Measurements from ENCODE around the gene MSL3B.
"Not testable (repeated sequence)": the region's sequence is repeated elsewhere in the genome, so short reads cannot be mapped to it uniquely, and the experiment has no call there.

The MSL3B gene

GRCh38 chr2:233867993-233868532 is at the start of gene MSL3B:
Gene MSL3B (minus strand): TSS chr2:233868386.
- intact Hi-C loops (cut with DNase I), result no loop called here

DNA sequence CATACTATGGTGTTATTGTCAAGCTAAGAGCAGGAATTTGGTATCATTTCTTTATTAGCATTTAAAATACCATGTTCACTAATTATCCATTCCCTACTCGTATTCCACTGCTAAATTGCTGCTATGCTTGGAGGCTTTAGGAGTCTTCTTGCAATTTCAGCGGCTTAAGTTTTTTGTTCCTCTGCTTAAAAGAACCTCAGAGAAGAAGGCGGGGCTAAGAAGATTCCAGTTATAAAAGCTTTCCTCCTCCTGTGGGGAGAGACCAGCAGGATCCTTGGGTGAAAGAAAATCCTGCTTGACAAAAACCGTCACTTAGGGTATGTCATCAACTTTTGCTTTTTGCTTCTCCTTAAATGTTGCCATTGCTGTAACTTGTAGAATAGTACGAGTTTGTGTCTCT is 48.9 kb upstream of the MSL3B start, which contains the start of gene TRPM8:
TSS of gene TRPM8 (plus strand) at position 258 of the 400 bp plus-strand sequence. CDS start 9,165 bp downstream, outside the sequence.
- no peak for DNase-seq (ENCODE audit: low spot score)
- intact Hi-C loops (cut with DNase I), result no loop called here

More at GRCh38 chr2:233867993-233868532, at the start of gene MSL3B:
- DNase-seq (ENCODE audit: low spot score), result no peak

DNA sequence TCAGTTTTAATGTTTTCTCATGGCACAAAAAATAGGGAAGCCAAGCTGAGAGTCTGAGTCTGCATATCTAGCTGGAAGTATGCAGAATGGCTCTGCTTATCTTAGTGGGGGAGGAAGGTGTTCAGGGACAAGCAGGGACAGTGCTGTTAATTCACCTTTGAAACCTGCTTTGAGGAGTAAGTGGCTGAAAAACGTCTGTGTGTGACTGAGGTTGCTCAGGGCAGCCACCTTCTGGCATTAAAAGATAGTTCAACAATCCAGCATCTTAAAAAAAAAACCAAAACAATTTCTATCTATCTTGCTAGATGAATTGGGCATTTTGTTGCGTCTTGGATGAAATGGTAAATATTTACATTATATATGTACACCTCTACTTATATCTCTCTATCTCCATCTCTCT is 46.9 kb upstream of the MSL3B start:
- intact Hi-C loops (cut with DNase I), result no loop called here

GRCh38 chr2:233912691-233913423 is 44.7 kb upstream of the MSL3B start:
- intact Hi-C loops (cut with DNase I), result no loop called here
- DNase-seq (ENCODE audit: low spot score), result no peak

More for the DNA sequence above, 46.9 kb upstream of the MSL3B start:
- DNase-seq (ENCODE audit: low spot score), result no peak

- DNase-seq (ENCODE audit: low spot score), result no peak
- intact Hi-C loops (cut with DNase I), result no loop called here
Observed at GRCh38 chr2:233907627-233908026, 39.4 kb upstream of the MSL3B start.

DNA sequence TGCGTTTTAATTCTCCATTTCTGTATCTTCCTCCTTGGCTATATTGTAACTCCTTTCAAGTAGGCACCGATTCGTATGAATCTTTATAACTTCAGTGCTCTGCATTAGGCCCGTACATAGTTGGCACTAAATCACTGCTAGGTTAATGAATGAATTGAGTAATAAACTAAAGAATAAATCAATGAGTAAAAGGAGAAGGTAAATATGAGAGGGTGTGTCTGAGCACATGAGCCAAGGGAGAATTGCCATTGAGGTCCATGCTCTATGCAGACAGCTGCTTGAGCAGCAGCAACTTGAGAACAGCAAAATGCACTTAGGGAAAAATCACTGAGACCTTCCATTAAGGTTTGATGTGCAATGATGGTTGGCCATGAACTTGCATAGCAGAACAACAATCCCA is 37.8 kb upstream of the MSL3B start:
- DNase-seq (ENCODE audit: low spot score), result no peak

GRCh38 chr2:233901884-233902283 is 33.7 kb upstream of the MSL3B start:
- intact Hi-C loops (cut with DNase I), result no loop called here
- DNase-seq (ENCODE audit: low spot score), result no peak

More for the DNA sequence above, 37.8 kb upstream of the MSL3B start:
- intact Hi-C loops (cut with DNase I), result no loop called here

DNA sequence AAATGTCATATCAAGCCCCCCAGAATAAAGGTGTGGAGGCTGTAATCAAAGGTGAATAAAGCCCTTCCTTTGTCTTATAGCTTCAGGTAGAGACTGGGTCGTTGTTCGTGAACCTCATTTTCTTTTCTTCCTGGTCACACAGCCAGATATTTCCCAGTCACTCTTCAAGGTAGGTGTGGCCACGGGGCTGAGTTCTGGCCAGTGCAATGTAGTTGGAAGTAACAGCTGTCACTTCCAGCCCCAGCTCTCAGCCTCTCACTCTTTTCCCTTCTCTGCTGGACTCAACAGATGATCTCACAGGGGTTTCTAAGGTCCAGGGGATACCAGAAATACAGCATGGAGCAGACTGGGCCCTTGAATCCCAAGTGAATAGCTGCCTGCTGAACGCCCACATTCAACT is 33.2 kb upstream of the MSL3B start:
- intact Hi-C loops (cut with DNase I), result no loop called here

DNA sequence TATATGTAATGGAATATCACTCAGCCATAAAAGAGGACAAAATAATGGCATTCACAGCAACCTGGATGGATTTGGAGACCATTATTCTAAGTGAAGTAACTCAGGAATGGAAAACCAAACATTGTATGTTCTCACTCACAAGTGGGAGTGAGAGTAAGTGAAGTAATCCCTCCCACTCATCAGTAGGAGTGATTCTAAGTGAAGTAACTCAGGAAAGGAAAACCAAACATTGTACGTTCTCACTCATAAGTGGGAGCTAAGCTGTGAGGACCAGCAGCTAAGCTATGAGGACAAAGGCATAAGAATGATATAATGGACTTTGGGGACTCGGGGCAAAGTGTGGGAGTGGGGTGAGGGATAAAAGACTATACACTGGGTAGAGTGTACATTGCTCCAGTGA is 28.1 kb upstream of the MSL3B start:
- DNase-seq (ENCODE audit: low spot score); intact Hi-C loops (cut with DNase I): not testable (repeated sequence)

More for the DNA sequence above, 33.2 kb upstream of the MSL3B start:
- no peak for DNase-seq (ENCODE audit: low spot score)

GRCh38 chr2:233892793-233893192 is 24.6 kb upstream of the MSL3B start:
- no peak for DNase-seq (ENCODE audit: low spot score)
- intact Hi-C loops (cut with DNase I), result no loop called here

- intact Hi-C loops (cut with DNase I), result no loop called here
Observed at GRCh38 chr2:233882353-233882752, 14.2 kb upstream of the MSL3B start.

DNA sequence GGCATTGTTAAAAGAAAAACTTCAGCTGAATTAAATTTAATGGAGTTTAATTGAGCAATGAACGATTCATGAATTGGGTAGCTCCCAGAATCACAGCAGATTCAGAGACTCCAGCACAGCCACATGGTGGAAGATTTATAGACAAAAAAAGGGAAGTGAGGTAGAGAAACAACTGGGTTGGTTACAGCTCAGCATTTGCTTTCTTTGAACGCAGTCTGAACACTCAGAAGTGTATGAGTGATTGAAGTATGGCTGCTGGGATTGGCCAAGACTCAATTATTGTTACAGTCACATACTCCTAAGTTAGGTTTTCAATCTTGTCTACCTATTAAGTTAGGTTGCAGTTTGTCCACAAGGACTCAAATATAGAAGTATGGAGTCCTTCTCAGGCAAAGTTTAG is 3.9 kb upstream of the MSL3B start:
- DNase-seq (ENCODE audit: low spot score); intact Hi-C loops (cut with DNase I): not testable (repeated sequence)

More at GRCh38 chr2:233882353-233882752, 14.2 kb upstream of the MSL3B start:
- DNase-seq (ENCODE audit: low spot score), result no peak

DNA sequence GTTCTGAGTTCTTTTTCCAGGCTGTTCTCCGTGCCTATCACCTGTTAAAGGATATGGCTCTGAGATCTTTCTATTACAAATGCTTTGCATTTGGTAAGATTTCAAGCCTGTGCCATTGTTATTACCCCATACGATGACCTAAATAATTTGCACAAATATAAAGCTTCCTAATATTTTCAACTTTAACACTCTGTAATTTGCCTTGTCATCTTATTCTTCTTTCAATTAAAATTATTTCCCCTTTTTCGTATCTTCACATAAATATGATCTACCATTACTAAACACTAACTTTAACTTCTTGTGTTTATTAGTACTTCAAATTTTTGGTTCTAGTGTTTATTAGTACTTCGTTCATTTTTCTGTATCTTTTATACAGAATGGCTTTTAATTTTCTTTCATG is 3.2 kb upstream of the MSL3B start:
- DNase-seq (ENCODE audit: low spot score), result no peak
- intact Hi-C loops (cut with DNase I), result no loop called here

DNA sequence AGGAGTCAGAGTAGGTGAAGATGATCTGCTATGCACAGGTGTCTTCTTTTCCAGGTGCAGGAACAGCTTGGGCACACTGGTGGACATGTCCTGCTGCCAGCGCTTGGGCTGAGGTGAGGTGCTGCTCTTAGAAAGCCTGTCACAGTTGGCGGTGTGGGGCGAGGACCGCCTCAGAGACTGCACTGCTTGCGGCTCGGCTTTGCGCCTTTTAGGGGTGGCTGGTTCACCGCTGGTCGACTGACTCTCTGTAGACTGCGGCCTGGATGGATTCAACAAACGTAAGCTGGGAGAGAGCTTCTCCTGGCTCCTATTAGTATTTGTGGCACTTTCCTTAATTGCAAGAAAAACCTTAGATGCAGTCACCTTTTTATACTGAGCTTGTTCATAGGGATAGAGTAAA is 1.7 kb downstream of the MSL3B start:
- intact Hi-C loops (cut with DNase I), result no loop called here
- no peak for DNase-seq (ENCODE audit: low spot score)

- intact Hi-C loops (cut with DNase I), result no loop called here
- DNase-seq (ENCODE audit: low spot score), result no peak
Observed at GRCh38 chr2:233865838-233866237, 2.3 kb downstream of the MSL3B start.

GRCh38 chr2:233862261-233862768 is 5.9 kb downstream of the MSL3B start:
- DNase-seq (ENCODE audit: low spot score), result no peak
- intact Hi-C loops (cut with DNase I), result no loop called here

DNA sequence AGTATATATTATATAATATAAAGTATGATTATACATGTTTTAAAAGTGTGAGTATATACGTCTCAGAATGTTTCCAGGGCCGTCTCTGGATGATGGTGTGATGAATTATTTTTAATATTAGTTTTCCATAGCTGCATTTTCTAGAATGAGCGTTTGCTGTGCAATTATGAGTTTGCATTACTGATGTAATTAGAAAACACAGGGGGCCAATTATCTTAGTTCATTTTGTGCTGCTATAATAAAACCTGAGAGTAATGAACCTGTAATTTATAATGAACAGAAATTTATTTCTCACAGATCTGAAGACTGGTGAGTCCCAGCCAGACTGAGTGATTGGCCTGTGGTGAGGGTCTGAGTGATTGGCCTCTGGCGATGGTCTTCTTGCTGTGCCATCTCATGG is 9.9 kb downstream of the MSL3B start:
- DNase-seq (ENCODE audit: low spot score), result no peak
- intact Hi-C loops (cut with DNase I), result no loop called here

DNA sequence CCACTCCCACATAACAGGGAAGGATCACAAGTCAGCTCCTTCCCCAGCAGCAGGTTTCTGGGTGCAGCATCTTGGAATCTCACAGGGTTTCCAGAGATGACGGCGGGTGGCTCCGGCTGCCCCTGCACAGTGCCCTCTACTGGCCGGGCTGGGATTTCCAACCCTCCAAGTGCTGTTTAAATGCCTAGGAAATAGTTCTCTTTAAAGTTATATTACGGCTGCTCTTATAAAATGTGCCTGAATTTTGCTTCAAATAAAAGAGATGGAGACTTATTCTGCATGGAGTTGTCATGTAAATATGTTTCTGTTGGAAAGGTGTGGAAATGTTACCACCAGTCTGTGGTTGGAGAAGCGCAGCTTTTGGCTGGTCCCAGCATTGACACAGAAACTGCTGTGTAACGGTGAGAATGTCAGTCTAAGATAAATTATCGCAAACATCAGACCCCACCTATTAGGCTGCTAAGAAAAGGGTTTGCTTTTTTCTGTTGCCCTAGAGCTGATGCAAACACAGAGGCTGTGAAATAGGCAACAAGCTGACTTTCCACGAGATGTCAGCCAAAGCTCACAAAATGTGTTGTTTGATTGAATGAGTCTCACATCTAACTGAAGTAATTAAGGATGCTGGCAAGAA is 10.6 kb downstream of the MSL3B start:
- intact Hi-C loops (cut with DNase I), result no loop called here
- no peak for DNase-seq (ENCODE audit: low spot score)

DNA sequence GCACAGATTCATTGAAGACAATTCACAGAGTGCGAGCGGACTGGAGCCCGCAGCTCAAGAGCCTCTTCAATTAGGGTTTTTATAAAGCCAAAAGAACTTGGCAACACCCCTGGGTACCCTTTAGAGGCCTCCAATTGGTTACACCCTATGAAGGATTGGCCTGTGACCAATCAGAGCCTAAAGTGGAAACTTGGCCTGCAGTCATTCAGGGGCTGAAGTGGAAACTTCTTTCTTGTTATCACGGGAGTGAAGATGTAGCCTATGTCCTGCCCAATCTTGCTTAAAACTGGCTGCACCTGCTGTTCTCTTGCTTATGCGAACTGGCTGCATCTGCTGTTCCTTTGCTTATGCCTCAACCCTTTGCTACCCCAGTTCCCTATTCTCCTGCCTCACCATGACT is 12.0 kb downstream of the MSL3B start:
- no peak for DNase-seq (ENCODE audit: low spot score)
- intact Hi-C loops (cut with DNase I), result no loop called here

DNA sequence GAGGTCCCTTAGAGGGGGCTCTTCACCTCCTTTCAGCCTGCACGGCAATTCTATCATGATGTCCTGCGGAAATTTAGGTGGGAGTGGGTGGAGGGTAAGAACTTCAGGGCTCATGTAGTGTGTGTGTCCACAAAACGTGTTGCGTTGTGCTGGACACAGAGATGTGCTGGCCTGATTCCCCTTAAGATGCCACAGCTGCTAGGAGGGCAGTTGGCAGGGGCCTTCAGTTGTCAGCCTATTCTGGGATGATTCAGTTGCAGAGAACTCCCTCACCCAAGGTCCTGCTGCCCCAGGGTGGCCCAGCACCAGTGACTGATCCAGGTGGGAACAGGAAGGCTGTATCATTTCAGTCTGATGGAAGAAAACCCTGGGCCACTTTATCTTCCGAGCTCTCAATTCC is 12.8 kb downstream of the MSL3B start:
- intact Hi-C loops (cut with DNase I), result no loop called here
- no peak for DNase-seq (ENCODE audit: low spot score)
